ENCODE data around the gene C11orf21. TPM values are rescaled to one million over a fixed set of nuclear protein-coding genes. Genes with fewer than 3 reads are reported as not detected.

The C11orf21 gene
- polyA plus RNA-seq, 1 donor (not counting 4 experiments of a cell fraction or from before 2014, with no cell fraction given): not detected

- Histone ChIP-seq H3K9ac (ENCODE audit: control insufficient read depth, extremely low read depth, insufficient read depth, low read length) (no peak overlapping the region), H3K9me1 (ENCODE audit: control insufficient read depth, extremely low read depth, insufficient read depth, low read length) (no peaks in the 10 kb centered on the region), H3K4me3 (ENCODE audit: control insufficient read depth in 2 of 3, extremely low read depth in 1 of 3, insufficient read depth in 2 of 3, low read depth in 1 of 3, low read length in 3 of 3) (no peak overlapping the region), H3K9me3 (ENCODE audit: control insufficient read depth, low read depth, low read length) (no peaks in the 10 kb centered on the region), H3K27me3 (ENCODE audit: control insufficient read depth, extremely low read depth, insufficient read depth, low read length) (peaks cover 37% of the 10 kb centered on the region), H3K4me1 (ENCODE audit: control insufficient read depth, extremely low read depth, insufficient read depth, low read length) (peaks cover under 1% of the 10 kb centered on the region), H3K79me2 (ENCODE audit: control insufficient read depth, insufficient read depth, low read length) (no peaks in the 10 kb centered on the region), H3K4me2 (ENCODE audit: control insufficient read depth, extremely low read depth, insufficient read depth, low read depth, low read length) (no peak overlapping the region), H3K36me3 (ENCODE audit: control insufficient read depth in 2 of 2, extremely low read depth in 1 of 2, insufficient read depth in 2 of 2, low read length in 2 of 2) (no peaks in the 10 kb centered on the region), H4K20me1 (ENCODE audit: control insufficient read depth, extremely low read depth, insufficient read depth, low read length) (no peaks in the 10 kb centered on the region), H3K27ac (ENCODE audit: control insufficient read depth, insufficient read depth, low read length) (no peak overlapping the region), H2AFZ (ENCODE audit: control insufficient read depth, low read length) (no peak overlapping the region)
- dilution Hi-C loops (cut with MboI; ENCODE audit: extremely low pct_ligation_motif_present, low sequenced_read_pairs): no loop called here
- FAIRE-seq (no peak), DNase-seq (ENCODE audit: low read depth, low spot score) (no peak)
- TF ChIP-seq CTCF (optimal IDR thresholded peaks at IDR 0.05 in 1 of 3, IDR thresholded peaks at IDR 0.05 in 1 of 3, conservative IDR thresholded peaks at IDR 0.05 in 1 of 3; ENCODE audit: extremely low read depth in 1 of 3, insufficient read depth in 2 of 3, low read length in 3 of 3) (no peak), EZH2 (IDR thresholded peaks at IDR 0.05; ENCODE audit: low read length) (no peak)
These were observed 39.2 kb downstream of the C11orf21 start for GRCh38 chr11:2262301-2263070.

GRCh38 chr11:2261436-2262230 lies 40.1 kb downstream of the C11orf21 start:
- H3K27ac ChIP-seq (ENCODE audit: control insufficient read depth, insufficient read depth, low read length): no peak overlapping the region
- H3K4me1 ChIP-seq (ENCODE audit: control insufficient read depth, extremely low read depth, insufficient read depth, low read length): peaks cover 9% of the 10 kb centered on the region
- TF ChIP-seq CTCF (optimal IDR thresholded peaks at IDR 0.05 in 1 of 3, IDR thresholded peaks at IDR 0.05 in 1 of 3, conservative IDR thresholded peaks at IDR 0.05 in 1 of 3; ENCODE audit: extremely low read depth in 1 of 3, insufficient read depth in 2 of 3, low read length in 3 of 3) (no peak), EZH2 (IDR thresholded peaks at IDR 0.05; ENCODE audit: low read length) (no peak)
- H3K27me3 ChIP-seq (ENCODE audit: control insufficient read depth, extremely low read depth, insufficient read depth, low read length): peaks cover 37% of the 10 kb centered on the region
- no peak overlapping the region for H3K4me3 ChIP-seq (ENCODE audit: control insufficient read depth in 2 of 3, extremely low read depth in 1 of 3, insufficient read depth in 2 of 3, low read depth in 1 of 3, low read length in 3 of 3)
- no peaks in the 10 kb centered on the region for H3K9me1 ChIP-seq (ENCODE audit: control insufficient read depth, extremely low read depth, insufficient read depth, low read length)
- no peak overlapping the region for H3K9ac ChIP-seq (ENCODE audit: control insufficient read depth, extremely low read depth, insufficient read depth, low read length)
- no peak overlapping the region for H3K4me2 ChIP-seq (ENCODE audit: control insufficient read depth, extremely low read depth, insufficient read depth, low read depth, low read length)
- H3K9me3 ChIP-seq (ENCODE audit: control insufficient read depth, low read depth, low read length): no peaks in the 10 kb centered on the region
- H4K20me1 ChIP-seq (ENCODE audit: control insufficient read depth, extremely low read depth, insufficient read depth, low read length): no peaks in the 10 kb centered on the region
- H2AFZ ChIP-seq (ENCODE audit: control insufficient read depth, low read length): no peak overlapping the region
- DNase-seq (ENCODE audit: low read depth, low spot score): no peak
- dilution Hi-C loops (cut with MboI; ENCODE audit: extremely low pct_ligation_motif_present, low sequenced_read_pairs): no loop called here
- no peaks in the 10 kb centered on the region for H3K79me2 ChIP-seq (ENCODE audit: control insufficient read depth, insufficient read depth, low read length)
- FAIRE-seq: no peak
- no peaks in the 10 kb centered on the region for H3K36me3 ChIP-seq (ENCODE audit: control insufficient read depth in 2 of 2, extremely low read depth in 1 of 2, insufficient read depth in 2 of 2, low read length in 2 of 2)
